Measurements from ENCODE around the gene KIAA0753.

DNA sequence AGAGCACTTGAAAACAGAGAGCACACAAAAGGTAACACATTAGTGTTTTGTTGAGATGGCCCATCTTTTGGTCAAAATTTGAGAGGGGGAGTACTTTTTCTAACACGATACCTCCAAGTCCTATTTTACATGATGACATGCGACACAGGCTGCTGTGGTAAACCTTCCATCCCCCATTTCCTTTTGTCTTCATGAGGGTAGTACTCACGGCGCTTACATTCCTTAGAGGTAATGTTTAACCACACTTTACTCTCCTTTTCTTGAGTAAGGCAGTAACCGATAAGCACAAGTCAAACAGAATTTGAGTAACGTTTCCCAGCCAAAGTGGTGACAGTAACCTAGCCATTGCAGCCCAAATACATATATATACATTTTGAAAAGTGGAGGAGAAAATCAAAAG lies 48.3 kb downstream of the KIAA0753 start:
- TF ChIP-seq, protein P1, sequence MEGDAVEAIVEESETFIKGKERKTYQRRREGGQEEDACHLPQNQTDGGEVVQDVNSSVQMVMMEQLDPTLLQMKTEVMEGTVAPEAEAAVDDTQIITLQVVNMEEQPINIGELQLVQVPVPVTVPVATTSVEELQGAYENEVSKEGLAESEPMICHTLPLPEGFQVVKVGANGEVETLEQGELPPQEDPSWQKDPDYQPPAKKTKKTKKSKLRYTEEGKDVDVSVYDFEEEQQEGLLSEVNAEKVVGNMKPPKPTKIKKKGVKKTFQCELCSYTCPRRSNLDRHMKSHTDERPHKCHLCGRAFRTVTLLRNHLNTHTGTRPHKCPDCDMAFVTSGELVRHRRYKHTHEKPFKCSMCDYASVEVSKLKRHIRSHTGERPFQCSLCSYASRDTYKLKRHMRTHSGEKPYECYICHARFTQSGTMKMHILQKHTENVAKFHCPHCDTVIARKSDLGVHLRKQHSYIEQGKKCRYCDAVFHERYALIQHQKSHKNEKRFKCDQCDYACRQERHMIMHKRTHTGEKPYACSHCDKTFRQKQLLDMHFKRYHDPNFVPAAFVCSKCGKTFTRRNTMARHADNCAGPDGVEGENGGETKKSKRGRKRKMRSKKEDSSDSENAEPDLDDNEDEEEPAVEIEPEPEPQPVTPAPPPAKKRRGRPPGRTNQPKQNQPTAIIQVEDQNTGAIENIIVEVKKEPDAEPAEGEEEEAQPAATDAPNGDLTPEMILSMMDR (IDR thresholded peaks at IDR 0.05; ENCODE audit: low read length), result no peak
- no peak for TF ChIP-seq EZH2 (IDR thresholded peaks at IDR 0.05; ENCODE audit: borderline replicate concordance, low read length)
